ENCODE data around the gene TOP3A. TPM values are rescaled to one million over a fixed set of nuclear protein-coding genes. Genes with fewer than 3 reads are reported as not detected.

The TOP3A gene
- total and polyA plus RNA-seq, 2 of the 4 experiments (the other 2 are of a cell fraction) = 13.4 to 21.3 TPM

DNA sequence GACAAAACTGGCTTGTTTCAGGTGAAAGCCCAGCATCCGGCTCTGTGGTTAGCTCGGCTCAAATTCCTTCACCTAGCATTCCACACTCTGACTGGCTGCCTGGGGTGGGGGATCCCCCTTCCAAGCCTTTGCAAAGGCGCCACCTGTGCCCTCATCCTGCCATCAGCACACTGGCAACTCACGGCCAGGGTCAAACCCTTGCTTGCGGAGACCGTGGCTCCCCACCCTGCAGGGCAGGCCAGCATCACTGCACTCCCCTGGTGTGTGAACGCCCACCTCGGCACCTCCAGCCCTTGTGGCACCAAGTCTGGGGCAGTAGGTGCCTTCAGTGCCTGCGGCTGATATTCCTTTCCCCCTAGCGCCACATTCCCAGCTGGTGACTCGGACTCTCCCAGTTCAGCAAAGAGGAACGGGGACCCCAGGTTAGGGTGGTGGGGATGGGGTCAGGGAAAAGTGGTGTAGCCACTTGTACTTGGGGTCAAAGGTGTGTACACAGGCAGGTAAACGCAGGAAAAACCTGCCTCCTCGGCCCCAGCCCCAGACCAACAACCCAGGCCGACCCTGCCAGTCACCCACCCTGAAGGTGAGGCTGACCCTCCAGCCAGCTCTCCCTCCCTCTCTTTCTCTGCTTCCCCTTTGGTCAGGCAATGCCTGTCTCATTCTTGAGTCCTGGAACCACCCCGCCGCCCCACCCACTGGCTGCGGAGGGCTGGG lies 57.4 kb downstream of the TOP3A start:
- H3K36me3 ChIP-seq (ENCODE audit: control insufficient read depth, insufficient read depth, low read length) = peaks cover 40% of the 10 kb centered on the region
- ChIA-PET POLR2A (ENCODE audit: unreplicated experiment) (no interaction called here), CTCF (no interaction called here)
- H3K9ac ChIP-seq (ENCODE audit: low read depth, low read length) = peak overlapping the region; percentile 96
- TF ChIP-seq BHLHE40 (IDR thresholded peaks at IDR 0.05; ENCODE audit: low read depth, low read length) (no peak), MAFK (IDR thresholded peaks at IDR 0.05; ENCODE audit: low read depth, low read length) (no peak), MXI1 (IDR thresholded peaks at IDR 0.05; ENCODE audit: borderline replicate concordance, low read depth, low read length) (no peak), MAZ (IDR thresholded peaks at IDR 0.05; ENCODE audit: borderline replicate concordance, low read depth, low read length) (no peak), RCOR1 (IDR thresholded peaks at IDR 0.05; ENCODE audit: insufficient replicate concordance, low read length) (no peak)
- TF ChIP-seq, protein P1, sequence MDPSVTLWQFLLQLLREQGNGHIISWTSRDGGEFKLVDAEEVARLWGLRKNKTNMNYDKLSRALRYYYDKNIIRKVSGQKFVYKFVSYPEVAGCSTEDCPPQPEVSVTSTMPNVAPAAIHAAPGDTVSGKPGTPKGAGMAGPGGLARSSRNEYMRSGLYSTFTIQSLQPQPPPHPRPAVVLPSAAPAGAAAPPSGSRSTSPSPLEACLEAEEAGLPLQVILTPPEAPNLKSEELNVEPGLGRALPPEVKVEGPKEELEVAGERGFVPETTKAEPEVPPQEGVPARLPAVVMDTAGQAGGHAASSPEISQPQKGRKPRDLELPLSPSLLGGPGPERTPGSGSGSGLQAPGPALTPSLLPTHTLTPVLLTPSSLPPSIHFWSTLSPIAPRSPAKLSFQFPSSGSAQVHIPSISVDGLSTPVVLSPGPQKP (IDR thresholded peaks at IDR 0.05; ENCODE audit: borderline replicate concordance, low read depth, low read length) = no peak
- in situ Hi-C loops (cut with MboI; ENCODE audit: low sequenced_read_pairs) = no loop called here
- H2BK5ac ChIP-seq (ENCODE audit: low read depth, low read length, poor library complexity, severe bottlenecking) = peak overlapping the region; percentile 99
- H2AFZ ChIP-seq (replicated peaks; ENCODE audit: low read length, poor library complexity) = peak overlapping the region; percentile 99
- H3K4ac ChIP-seq (ENCODE audit: low read depth, low read length) = peak overlapping the region; percentile 100
- H3K4me3 ChIP-seq (ENCODE audit: insufficient read depth, low read depth, low read length) = peak overlapping the region; percentile 100
- H3K9me3 ChIP-seq (ENCODE audit: control insufficient read depth, insufficient read depth, low read length) = no peaks in the 10 kb centered on the region
- peak overlapping the region; percentile 98; the same call in 1 of the 2 replicates for H4K5ac ChIP-seq (ENCODE audit: low read depth, low read length)
- WGBS, 2 experiments (ENCODE audit: extremely low coverage in 2 of 2, insufficient read length in 1 of 2) = 0% methylated on average over 5 of the region's 18 CpGs; no CpG with 5 or more reads in 1 of the 2 experiments
- peak overlapping the region; percentile 100 for H3K23ac ChIP-seq (ENCODE audit: low read depth, low read length)
- H3K4me2 ChIP-seq (ENCODE audit: low read depth, low read length) = peak overlapping the region; percentile 98
- BruUV-seq (replicated peaks) = no TSS peak
- peak overlapping the region; percentile 94 for H3K27ac ChIP-seq (ENCODE audit: insufficient read depth, low read length)
- intact Hi-C loops (cut with micrococcal nuclease) = no loop called here
- peaks cover 18% of the 10 kb centered on the region for H3K4me1 ChIP-seq (ENCODE audit: control insufficient read depth, insufficient read depth, low read length)
- peak overlapping the region; percentile 100 for H2AK9ac ChIP-seq (replicated peaks; ENCODE audit: low read depth, low read length, poor library complexity)
- DNase-seq (no peak), ATAC-seq (ENCODE audit: low read depth) (peak; percentile 24)
- H2BK15ac ChIP-seq (ENCODE audit: low read depth, low read length) = no peak overlapping the region; the same call in 2 of the 3 replicates
- H3K14ac ChIP-seq (replicated peaks; ENCODE audit: low read depth, low read length) = peak overlapping the region; percentile 100
- H3K79me1 ChIP-seq (ENCODE audit: low read depth in 1 of 2, low read length in 2 of 2) = peaks cover 25 to 79% of the 10 kb centered on the region in 2 experiments
- peaks cover 12% of the 10 kb centered on the region; the same call in 1 of the 2 replicates for H3K9me1 ChIP-seq (ENCODE audit: insufficient read depth, low read length)
- H4K8ac ChIP-seq (ENCODE audit: low read depth in 2 of 2, low read length in 2 of 2) = peak overlapping the region; percentile 51 to 99; a peak in 3 of 4 replicates
- peaks cover 25% of the 10 kb centered on the region for H4K20me1 ChIP-seq (ENCODE audit: insufficient read depth, low read length)
- no peak overlapping the region for H2BK20ac ChIP-seq (ENCODE audit: low read depth, low read length)
- H2AK5ac ChIP-seq (ENCODE audit: low read depth, low read length) = peak overlapping the region; percentile 97
- dilution Hi-C loops (cut with HindIII; ENCODE audit: low sequenced_read_pairs, unreplicated experiment) = no loop called here
- H3K27me3 ChIP-seq (ENCODE audit: control insufficient read depth, insufficient read depth, low read length) = no peaks in the 10 kb centered on the region
- peak overlapping the region; percentile 100 for H4K91ac ChIP-seq (ENCODE audit: insufficient read depth, low read depth, low read length)
- no peak overlapping the region; the same call in 1 of the 2 replicates for H3K18ac ChIP-seq (ENCODE audit: low read depth, low read length)
- H3K56ac ChIP-seq (ENCODE audit: extremely low read depth, insufficient read depth, low read length) = peak overlapping the region; percentile 94
- peak overlapping the region; percentile 95; the same call in 1 of the 2 replicates for H2BK120ac ChIP-seq (ENCODE audit: low read depth, low read length)

Measured in IMR-90 (cell line).